Colonic mucosa (tissue), 4 donors: ENCODE data around the gene EYS. TPM values are rescaled to one million over a fixed set of nuclear protein-coding genes. Genes with fewer than 3 reads are reported as not detected.
"Not testable (repeated sequence)": the region's sequence is repeated elsewhere in the genome, so short reads cannot be mapped to it uniquely, and the experiment has no call there.

Experiments used
- DNase-seq: peaks from one replicate; pipeline ENCODE4 v3.0.0-alpha.2; 2020
- H3K27ac ChIP-seq: fragments of 200-600 bp; one replicate; pipeline ENCODE4 v1.8.0; 2021
- H3K27me3 ChIP-seq: fragments of 200-600 bp; one replicate; pipeline ENCODE4 v1.8.0; 2021
- H3K36me3 ChIP-seq: fragments of 200-600 bp; one replicate; pipeline ENCODE4 v1.8.0; 2021
- H3K4me1 ChIP-seq: fragments of 200-600 bp; one replicate; pipeline ENCODE4 v1.8.0; 2021; ENCODE audit warnings: mild to moderate bottlenecking
- H3K4me3 ChIP-seq: fragments of 200-600 bp; one replicate; pipeline ENCODE4 v1.8.0; 2021
- H3K9ac ChIP-seq, 2 donors: one replicate each; pipeline ENCODE4 v1.7.0; 2013; ENCODE audit warnings: control low read depth in 2 of 2, low read depth in 2 of 2, low read length in 2 of 2
- H3K9me3 ChIP-seq: fragments of 200-600 bp; one replicate; pipeline ENCODE4 v1.8.0; 2021
- CTCF ChIP-seq: fragments of 200-600 bp; IDR thresholded peaks from one replicate; pipeline ENCODE4 v1.8.0; 2022; ENCODE audit warnings: antibody characterized with exemption, mild to moderate bottlenecking
- intact Hi-C: fragments of 100-400 bp; cut with DNase I; formaldehyde crosslinking; loops from one replicate; pipeline ENCODE4 v1.14.1; 2022
- total RNA-seq, 2 donors: library from RNA; stranded (reverse); fragmentation: NEBNext Ultra II Directional in 1 of 2; extraction: Animal tissue kit (Norgen Biotek cat#: 25700) in 1 of 2; gene quantifications; one replicate each; pipeline ENCODE4 v1.2.1, GENCODE V29; 2021
- donor health status: healthy.
- donor health status: DM: no; HTN: no; CAD: no.
- donor health status: DM: no; HTN: no; CAD: no.

The EYS gene
- total RNA-seq, 2 donors from 2014 or later = 0.64 to 0.82 TPM

GRCh38 chr6:63856271-63856670, 1850.8 kb downstream of the EYS start:
- Histone ChIP-seq H3K27me3 (no peaks in the 10 kb centered on the region), H3K36me3 (no peaks in the 10 kb centered on the region), H3K9me3 (no peaks in the 10 kb centered on the region), H3K4me3 (no peak overlapping the region), H3K4me1 (no peaks in the 10 kb centered on the region), H3K9ac (no peak overlapping the region), H3K27ac (no peak overlapping the region)
- no peak for DNase-seq
- intact Hi-C loops = no loop called here
- TF ChIP-seq CTCF = no peak

DNA sequence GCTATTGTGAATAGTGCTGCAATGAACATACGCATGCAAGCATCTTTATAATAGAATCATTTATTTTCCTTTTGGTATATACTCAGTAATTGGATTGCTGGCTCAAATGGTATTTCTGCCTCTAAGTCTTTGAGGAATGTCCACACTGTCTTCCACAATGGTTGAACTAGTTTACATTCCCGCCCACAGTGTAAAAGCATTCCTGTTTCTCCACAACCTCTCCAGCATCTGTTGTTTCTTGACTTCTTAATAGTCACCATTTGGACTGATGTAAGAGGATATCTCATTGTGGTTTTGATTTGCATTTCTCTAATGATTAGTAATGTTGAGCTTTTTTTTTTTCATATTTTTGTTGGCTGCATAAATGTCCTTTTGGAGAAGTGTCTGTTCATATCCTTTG, 1862.7 kb downstream of the EYS start:
- H3K4me1 ChIP-seq = no peaks in the 10 kb centered on the region
- no peak overlapping the region for H3K27ac ChIP-seq
- TF ChIP-seq CTCF = no peak
- no peak overlapping the region for H3K4me3 ChIP-seq
- no peak for DNase-seq
- H3K9me3 ChIP-seq = no peaks in the 10 kb centered on the region
- intact Hi-C loops = no loop called here
- no peaks in the 10 kb centered on the region for H3K36me3 ChIP-seq
- H3K27me3 ChIP-seq = no peaks in the 10 kb centered on the region
- no peak overlapping the region for H3K9ac ChIP-seq

DNA sequence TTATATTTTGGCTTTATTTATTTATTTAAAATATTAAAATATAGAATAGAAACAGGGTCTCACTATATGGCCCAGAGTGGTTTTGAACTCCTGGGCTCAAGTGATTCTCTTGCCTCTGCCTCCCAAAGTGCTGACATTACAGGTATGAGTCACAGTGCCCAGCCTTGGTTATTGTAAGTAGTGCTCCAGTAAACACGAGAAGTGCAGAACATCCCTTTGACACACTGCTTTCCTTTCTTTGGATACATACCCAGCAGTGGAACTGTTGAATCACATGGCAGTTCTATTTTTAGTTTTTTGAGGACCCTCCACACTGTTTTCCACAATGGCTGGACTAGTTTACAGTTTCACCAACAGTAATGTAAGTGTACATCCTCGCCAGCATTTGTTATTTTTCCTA, 1867.5 kb downstream of the EYS start:
- Histone ChIP-seq H3K9ac (no peak overlapping the region), H3K4me1 (no peaks in the 10 kb centered on the region), H3K27me3 (no peaks in the 10 kb centered on the region), H3K4me3 (no peak overlapping the region), H3K36me3 (no peaks in the 10 kb centered on the region), H3K27ac (no peak overlapping the region), H3K9me3 (no peaks in the 10 kb centered on the region)
- TF ChIP-seq CTCF = no peak
- intact Hi-C loops = no loop called here
- DNase-seq = no peak

GRCh38 chr6:63828678-63829077, 1878.3 kb downstream of the EYS start:
- DNase-seq, H3K9ac ChIP-seq, H3K36me3 ChIP-seq, H3K9me3 ChIP-seq, intact Hi-C loops, H3K4me3 ChIP-seq, H3K27ac ChIP-seq, H3K4me1 ChIP-seq, H3K27me3 ChIP-seq: not testable (repeated sequence)

- intact Hi-C loops = no loop called here
- no peak for DNase-seq
Measured at GRCh38 chr6:63824722-63825121, 1882.3 kb downstream of the EYS start.

DNA sequence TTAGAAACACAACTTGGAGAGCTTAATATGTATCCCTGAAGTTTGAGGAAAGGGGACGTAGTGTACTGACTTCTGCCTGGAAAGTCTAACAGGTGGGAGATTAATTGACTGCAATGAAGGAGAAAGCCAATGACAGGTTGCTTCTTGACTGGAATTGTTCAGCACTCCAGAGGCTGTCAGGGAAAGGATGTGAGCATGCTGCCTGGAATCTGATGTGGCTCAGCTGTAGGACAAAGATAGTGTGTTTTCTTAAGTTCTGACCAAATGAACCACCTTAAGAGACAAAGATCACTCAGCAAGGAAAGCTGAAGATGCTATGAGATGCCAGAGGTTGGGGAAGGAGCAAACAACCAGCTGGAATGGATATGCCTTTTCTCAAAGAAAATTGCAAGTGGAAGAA, 1885.6 kb downstream of the EYS start:
- no peak for TF ChIP-seq CTCF
- no peak for DNase-seq
- no peaks in the 10 kb centered on the region for H3K36me3 ChIP-seq
- no peak overlapping the region for H3K4me3 ChIP-seq
- no peaks in the 10 kb centered on the region for H3K9me3 ChIP-seq
- intact Hi-C loops = no loop called here
- H3K27me3 ChIP-seq = no peaks in the 10 kb centered on the region
- no peak overlapping the region for H3K9ac ChIP-seq
- no peak overlapping the region for H3K27ac ChIP-seq
- no peaks in the 10 kb centered on the region for H3K4me1 ChIP-seq

More at GRCh38 chr6:63824722-63825121, 1882.3 kb downstream of the EYS start:
- Histone ChIP-seq H3K4me1 (no peaks in the 10 kb centered on the region), H3K9me3 (no peaks in the 10 kb centered on the region), H3K27ac (no peak overlapping the region), H3K4me3 (no peak overlapping the region), H3K36me3 (no peaks in the 10 kb centered on the region), H3K9ac (no peak overlapping the region), H3K27me3 (no peaks in the 10 kb centered on the region)
- TF ChIP-seq CTCF = no peak
